H1 (cell line): Measurements from ENCODE around the gene SIGLEC11. TPM values are rescaled to one million over a fixed set of nuclear protein-coding genes. Genes with fewer than 3 reads are reported as not detected.

ENCODE experiments used
- CTCF ChIA-PET: fragments of 300-600 bp; sonication (Branson Sonifier 250); formaldehyde crosslinking; loops from one replicate; lab custom pipeline; 2021; ENCODE audit not compliant: partially characterized antibody; lab: Charles Lee
- POLR2A ChIA-PET: fragments of 300-600 bp; sonication (Branson Sonifier 250); formaldehyde crosslinking; loops from one replicate; lab custom pipeline; 2021; ENCODE audit warnings: inconsistent platforms; ENCODE audit not compliant: partially characterized antibody; lab: Charles Lee
- DNase-seq, 2 experiments: peaks; one replicate each; pipeline versions ENCODE4 v3.0.0 to v3.0.0-alpha.2; 2010 to 2022; ENCODE audit warnings: low spot score in 2 of 2, low read depth in 1 of 2, mixed read lengths in 1 of 2
- FAIRE-seq: peaks from 2 replicates; lab custom pipeline; 2011; peaks lifted over from hg19 to GRCh38; lab: Jason Lieb, UNC
- H2AFZ ChIP-seq: 2 replicates; pipeline ENCODE4 v1.8.1; 2012; ENCODE audit warnings: low read length, inconsistent platforms
- H2AK5ac ChIP-seq: 2 replicates; pipeline ENCODE4 v1.6.1; 2013; ENCODE audit warnings: low read depth, low read length
- H2BK120ac ChIP-seq: replicated peaks from 2 replicates; pipeline ENCODE3; 2013; ENCODE audit warnings: low read depth, low read length, inconsistent platforms
- H2BK12ac ChIP-seq: 2 replicates; pipeline ENCODE4 v1.6.1; 2013; ENCODE audit warnings: low read depth, low read length
- H2BK15ac ChIP-seq: 2 replicates; pipeline ENCODE4 v1.6.1; 2013; ENCODE audit warnings: low read length
- H2BK20ac ChIP-seq: 2 replicates; pipeline ENCODE4 v1.6.1; 2013; ENCODE audit warnings: low read length
- H2BK5ac ChIP-seq: 2 replicates; pipeline ENCODE4 v1.6.1; 2013; ENCODE audit warnings: low read depth, low read length
- H3K14ac ChIP-seq: 2 replicates; pipeline ENCODE4 v1.6.1; 2013; ENCODE audit warnings: inconsistent platforms; ENCODE audit not compliant: insufficient read length
- H3K18ac ChIP-seq: 2 replicates; pipeline ENCODE4 v1.6.1; 2013; ENCODE audit warnings: low read length; ENCODE audit errors: extremely low read depth
- H3K23ac ChIP-seq: 2 replicates; pipeline ENCODE4 v1.6.1; 2013; ENCODE audit warnings: inconsistent platforms; ENCODE audit not compliant: insufficient read length
- H3K23me2 ChIP-seq: 2 replicates; pipeline ENCODE4 v1.6.1; 2013; ENCODE audit warnings: low read depth, low read length
- H3K27ac ChIP-seq: 2 replicates; pipeline ENCODE4 v1.6.1; 2011; ENCODE audit warnings: low read depth, low read length, inconsistent platforms
- H3K27me3 ChIP-seq, 4 experiments: replicated peaks in 1 of 4; 1 replicate in 1 of 4; 2 replicates in 3 of 4; pipeline versions ENCODE4 v1.6.1 to v1.8.1; 2011 to 2013; ENCODE audit warnings: low read length in 3 of 4, mild to moderate bottlenecking in 3 of 4, inconsistent platforms in 2 of 4, mixed read lengths in 2 of 4, moderate library complexity in 1 of 4; ENCODE audit not compliant: control insufficient read depth in 3 of 4, insufficient read depth in 3 of 4; ENCODE audit errors: extremely low read depth in 1 of 4
- H3K36me3 ChIP-seq, 4 experiments: 2 replicates each; pipeline versions ENCODE4 v1.6.1 to v1.8.1; 2011 to 2013; ENCODE audit warnings: mild to moderate bottlenecking in 4 of 4, low read length in 3 of 4, moderate library complexity in 2 of 4, control low read depth in 1 of 4, inconsistent platforms in 1 of 4; ENCODE audit not compliant: insufficient read depth in 4 of 4, control insufficient read depth in 2 of 4
- H3K4ac ChIP-seq: replicated peaks from 2 replicates; pipeline ENCODE3; 2013; ENCODE audit warnings: low read length, low read depth, mixed read lengths, inconsistent platforms; ENCODE audit not compliant: insufficient read length
- H3K4me1 ChIP-seq, 4 experiments: replicated peaks in 1 of 4; 1 replicate in 1 of 4; 2 replicates in 3 of 4; pipeline versions ENCODE4 v1.6.1 to v1.8.1; 2011 to 2013; ENCODE audit warnings: low read length in 3 of 4, inconsistent platforms in 2 of 4, mixed read lengths in 1 of 4; ENCODE audit not compliant: insufficient read depth in 4 of 4, control insufficient read depth in 3 of 4
- H3K4me2 ChIP-seq, 2 experiments: 2 replicates each; pipeline versions ENCODE4 v1.6.1 to v1.8.1; 2011 to 2013; ENCODE audit warnings: low read depth in 2 of 2, low read length in 2 of 2, control low read depth in 1 of 2, inconsistent platforms in 1 of 2, mild to moderate bottlenecking in 1 of 2; ENCODE audit not compliant: insufficient read depth in 1 of 2
- H3K4me3 ChIP-seq, 4 experiments: fragments of 200-600, 300-600 bp in 1 of 4; sonication (generic), shearing (Covaris generic), sonication (Bioruptor Twin) in 1 of 4; 2 replicates each; pipeline versions ENCODE4 v1.5.1 to v1.8.1; 2011 to 2016; ENCODE audit warnings: low read length in 4 of 4, low read depth in 3 of 4, control low read depth in 2 of 4, inconsistent platforms in 2 of 4, mild to moderate bottlenecking in 2 of 4, mixed read lengths in 1 of 4, moderate library complexity in 1 of 4; ENCODE audit not compliant: insufficient read depth in 2 of 4; ENCODE audit errors: extremely low read depth in 1 of 4
- H3K56ac ChIP-seq: replicated peaks from 2 replicates; pipeline ENCODE3; 2013; ENCODE audit warnings: low read depth, mild to moderate bottlenecking, mixed read lengths, low read length, inconsistent platforms; ENCODE audit not compliant: insufficient read length
- H3K79me1 ChIP-seq: 2 replicates; pipeline ENCODE4 v1.6.1; 2013; ENCODE audit warnings: low read depth, low read length, control low read depth
- H3K79me2 ChIP-seq, 2 experiments: 2 replicates each; pipeline versions ENCODE4 v1.6.1 to v1.8.1; 2012 to 2013; ENCODE audit warnings: low read length in 2 of 2, mild to moderate bottlenecking in 2 of 2, inconsistent platforms in 1 of 2; ENCODE audit not compliant: insufficient read depth in 2 of 2, control insufficient read depth in 1 of 2
- H3K9ac ChIP-seq, 4 experiments: replicated peaks in 1 of 4; 1 replicate in 1 of 4; 2 replicates in 3 of 4; pipeline versions ENCODE4 v1.6.1 to v1.8.1; 2011 to 2013; ENCODE audit warnings: low read depth in 3 of 4, low read length in 3 of 4, control low read depth in 2 of 4, mild to moderate bottlenecking in 2 of 4, moderate library complexity in 2 of 4, inconsistent platforms in 1 of 4; ENCODE audit errors: extremely low read depth in 1 of 4
- H3K9me3 ChIP-seq, 2 experiments: 2 replicates each; pipeline versions ENCODE4 v1.6.1 to v1.8.1; 2012 to 2013; ENCODE audit warnings: mild to moderate bottlenecking in 2 of 2, moderate library complexity in 2 of 2, control low read depth in 1 of 2, inconsistent platforms in 1 of 2, low read depth in 1 of 2, low read length in 1 of 2, mixed read lengths in 1 of 2; ENCODE audit not compliant: insufficient read depth in 2 of 2
- H4K20me1 ChIP-seq, 2 experiments: replicated peaks in 1 of 2; 2 replicates each; pipeline versions ENCODE3 to v1.8.1; 2011 to 2013; ENCODE audit warnings: inconsistent platforms in 2 of 2, low read length in 2 of 2, mild to moderate bottlenecking in 1 of 2; ENCODE audit not compliant: insufficient read depth in 2 of 2, control insufficient read depth in 1 of 2
- H4K5ac ChIP-seq: 2 replicates; pipeline ENCODE4 v1.6.1; 2013; ENCODE audit warnings: low read length, low read depth, mixed read lengths, inconsistent platforms; ENCODE audit not compliant: insufficient read length
- H4K8ac ChIP-seq: 2 replicates; pipeline ENCODE4 v1.8.0; 2013; ENCODE audit warnings: mild to moderate bottlenecking, moderate library complexity, low read length, inconsistent platforms; ENCODE audit not compliant: insufficient read depth; ENCODE audit errors: extremely low read depth
- H4K91ac ChIP-seq: replicated peaks from 2 replicates; pipeline ENCODE3; 2013; ENCODE audit warnings: low read length, mixed read lengths, inconsistent platforms; ENCODE audit not compliant: insufficient read length
- CBX5 ChIP-seq: fragments of 300-800, 300-1000 bp; sonication (generic); IDR thresholded peaks from 2 replicates; pipeline ENCODE4 v1.7.1; 2016; ENCODE audit warnings: antibody characterized with exemption, low read length, low read depth
- EGR1 ChIP-seq: IDR thresholded peaks from 2 replicates; pipeline ENCODE4 v1.6.1; 2011; ENCODE audit warnings: low read depth, low read length, borderline replicate concordance
- HDAC2 ChIP-seq, 2 experiments: fragments of 300-600 bp in 1 of 2; sonication (generic) in 1 of 2; IDR thresholded peaks; 2 replicates each; pipeline ENCODE4 v1.6.1; 2011 to 2012; ENCODE audit warnings: low read depth in 2 of 2, low read length in 2 of 2, mild to moderate bottlenecking in 2 of 2, moderate library complexity in 2 of 2, borderline replicate concordance in 1 of 2, inconsistent platforms in 1 of 2
- MAFK ChIP-seq: IDR thresholded peaks from 2 replicates; pipeline ENCODE4 v1.6.1; 2012; ENCODE audit warnings: low read depth, mild to moderate bottlenecking, improper control_type of control experiment, low read length
- PHF8 ChIP-seq: fragments of 200-600 bp; sonication (generic); conservative IDR thresholded peaks from 2 replicates; pipeline ENCODE4 v1.7.1; 2012; ENCODE audit warnings: low read depth, mild to moderate bottlenecking, inconsistent platforms, low read length, moderate library complexity
- RFX5 ChIP-seq: IDR thresholded peaks from 2 replicates; pipeline ENCODE4 v1.6.1; 2011; ENCODE audit warnings: low read depth, low read length, improper control_type of control experiment, borderline replicate concordance
- RNF2 ChIP-seq: fragments of 200-900, 300-1000 bp; sonication (generic); IDR thresholded peaks from 2 replicates; pipeline ENCODE4 v1.7.1; 2016; ENCODE audit warnings: borderline replicate concordance, low read depth, mild to moderate bottlenecking, antibody characterized with exemption, low read length; ENCODE audit not compliant: poor library complexity, severe bottlenecking; ENCODE audit errors: missing control alignments
- WGBS, 2 experiments: shearing (Covaris generic) in 1 of 2; methylation state at CpG; one replicate each; pipeline versions ENCODE4 v1.1.6 to v1.1.7; 2013 to 2015; ENCODE audit warnings: low lambda C conversion rate in 2 of 2, mixed read lengths in 2 of 2, inconsistent platforms in 1 of 2, low coverage in 1 of 2, missing lambda C conversion rate in 1 of 2; ENCODE audit not compliant: insufficient replicate concordance in 2 of 2, insufficient coverage in 1 of 2, insufficient read length in 1 of 2; ENCODE audit errors: extremely low coverage in 1 of 2, missing lambda C conversion rate in 1 of 2; 5-methylcytosine and 5-hydroxymethylcytosine counted together
- polyA plus RNA-seq, 7 experiments: library from polyadenylated mRNA; depleted of rRNA in 3 of 7; stranded (reverse) in 5 of 7; unstranded in 2 of 7; fragments of >200 nt in 5 of 7; fragments of 200-250 nt in 2 of 7; gene quantifications; 1 replicate in 5 of 7; 2 replicates in 1 of 7; 4 replicates in 1 of 7; pipeline versions ENCODE4 v1.2.1 to v1.2.3, GENCODE V29; 2011 to 2013; ENCODE audit warnings: missing spikeins in 2 of 7, mixed read lengths in 2 of 7
- total RNA-seq: library from RNA; stranded (reverse); fragmentation: NEBNext Ultra II Directional; extraction: Animal tissue kit (Norgen Biotek cat#: 25700); gene quantifications from 2 replicates; pipeline ENCODE4 v1.2.1, GENCODE V29; 2021

Gene SIGLEC11
- total and polyA plus RNA-seq, 2 of the 8 experiments (the other 6 are each of a cell fraction or from before 2014, with no cell fraction given): 0.18 TPM; not detected in 1

DNA sequence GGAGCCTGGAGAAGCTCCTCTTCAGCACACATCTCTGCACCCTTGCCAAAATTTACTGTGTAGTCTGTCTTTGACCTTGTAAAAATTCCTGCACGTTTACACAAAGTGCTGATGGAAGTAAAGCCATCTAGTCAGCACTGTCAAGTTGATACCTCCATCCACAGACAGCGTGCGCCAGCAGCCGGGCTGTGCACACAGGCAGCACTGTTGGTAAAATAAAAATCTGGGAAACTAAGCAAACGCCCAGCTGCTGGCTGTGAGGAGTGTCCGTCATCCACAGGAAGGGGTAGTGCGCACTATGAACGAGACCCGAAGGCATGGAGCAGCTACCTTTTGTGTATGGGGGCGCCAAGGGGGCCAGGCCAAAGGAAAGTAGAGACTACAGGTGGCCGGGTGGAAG lies 17.4 kb upstream of the SIGLEC11 start:
- Histone ChIP-seq H3K79me2 (no peaks in the 10 kb centered on the region), H4K8ac (no peak overlapping the region), H3K9ac (no peak overlapping the region), H2BK15ac (no peak overlapping the region), H3K9me3 (no peaks in the 10 kb centered on the region), H3K4me2 (no peak overlapping the region), H3K4ac (no peak overlapping the region), H3K23me2 (no peaks in the 10 kb centered on the region), H3K56ac (no peak overlapping the region), H2BK20ac (no peak overlapping the region), H2BK12ac (no peak overlapping the region), H2AK5ac (no peak overlapping the region), H3K18ac (no peak overlapping the region), H2BK120ac (no peak overlapping the region), H3K4me1 (no peaks in the 10 kb centered on the region; a peak in 1 of 7 replicates), H3K27me3 (no peaks in the 10 kb centered on the region), H3K79me1 (no peaks in the 10 kb centered on the region), H3K36me3 (no peaks in the 10 kb centered on the region), H3K4me3 (no peak overlapping the region), H2BK5ac (no peak overlapping the region), H3K23ac (no peak overlapping the region), H4K91ac (no peak overlapping the region), H3K14ac (no peak overlapping the region), H4K5ac (no peak overlapping the region), H2AFZ (no peak overlapping the region), H3K27ac (no peak overlapping the region), H4K20me1 (peaks cover 0 to 4% of the 10 kb centered on the region in 2 experiments)
- no peak for FAIRE-seq
- CTCF ChIA-PET: interaction anchor here (0.8 to 16.2 kb wide), 7 partner anchors 15 to 158 kb away, joined by 3 to 231 read pairs (median 4); no protein-coding TSS in a partner anchor
- DNase-seq: no peak
- POLR2A ChIA-PET: interaction anchor here (0.7 to 1.6 kb wide), 4 partner anchors 11 to 49 kb away, joined by 3 to 6 read pairs (median 3); partner anchors contain the start of gene NUP62
- 88% methylated on average over 11 of the region's 11 CpGs; no CpG with 5 or more reads in 1 of the 2 experiments for WGBS, 2 experiments
- TF ChIP-seq CBX5: no peak
- no peak for TF ChIP-seq PHF8
- no peak for TF ChIP-seq HDAC2 (IDR thresholded peaks at IDR 0.05; ENCODE audit: borderline replicate concordance in 1 of 2, low read depth in 2 of 2, low read length in 2 of 2)
- TF ChIP-seq RFX5: no peak
- TF ChIP-seq EGR1: no peak
- TF ChIP-seq RNF2: no peak
- no peak for TF ChIP-seq MAFK
